ENCODE measurements around the gene FAM135A.

Gene FAM135A

DNA sequence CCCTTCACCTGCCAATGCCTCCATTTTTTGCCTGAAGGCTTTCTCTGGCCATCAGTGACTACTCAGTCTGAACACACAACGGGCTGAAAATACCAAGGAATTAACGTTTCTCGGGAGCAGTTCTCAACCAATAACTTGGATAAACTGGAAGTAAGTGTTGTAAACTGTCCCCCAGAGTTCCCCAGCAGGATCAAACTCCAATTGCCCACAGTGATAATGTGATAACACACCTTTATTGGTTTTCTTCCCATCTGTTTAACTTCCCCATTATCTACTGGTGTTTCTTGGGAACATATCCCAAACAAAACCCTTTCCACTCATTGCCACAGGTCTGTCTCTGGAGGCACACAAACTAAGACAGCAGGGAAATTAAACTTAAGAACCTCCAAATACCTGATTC, 21.8 kb upstream of the FAM135A start:
- POLR2A ChIA-PET: no interaction called here

DNA sequence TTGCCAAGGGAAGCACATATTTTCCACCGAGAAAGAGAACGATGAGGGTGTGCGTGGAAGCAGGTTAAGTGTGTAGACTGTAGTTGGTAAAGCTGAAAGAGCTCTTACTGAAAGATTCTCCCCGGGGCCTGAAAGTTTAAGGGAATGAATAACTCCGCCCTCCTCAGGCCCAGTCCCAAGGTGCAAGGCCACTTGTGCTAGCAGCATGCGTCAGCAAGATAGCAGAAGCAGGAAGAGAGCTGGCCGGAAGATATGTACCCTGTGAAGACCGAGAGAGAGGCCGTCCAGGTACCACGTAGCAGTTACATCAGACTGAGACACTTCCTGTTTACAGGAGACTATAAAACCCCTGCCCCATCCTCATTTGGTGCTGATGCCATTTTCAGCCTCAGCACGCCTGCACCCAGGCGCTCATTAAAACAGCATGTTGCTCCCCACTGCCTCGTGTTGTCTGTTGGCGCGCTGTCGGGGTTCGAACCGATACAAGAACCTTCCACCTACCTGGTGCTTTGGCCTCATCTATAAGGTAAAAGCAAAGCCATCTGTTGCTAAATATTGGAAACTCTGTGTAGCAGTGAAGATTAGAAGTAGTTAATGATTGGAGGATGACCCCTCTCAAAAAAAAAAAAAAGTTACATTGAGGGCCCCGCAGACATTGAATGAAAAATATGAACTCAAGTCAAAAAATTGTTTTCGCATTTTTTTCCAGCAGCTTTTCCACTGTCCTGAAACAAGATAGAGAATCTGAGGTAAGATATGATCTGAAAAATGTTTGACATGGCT, 18.6 kb upstream of the FAM135A start:
- ChIA-PET POLR2A (no interaction called here), CTCF (interaction anchor here (0.9 kb wide), 1 partner anchor 26 kb away, joined by 3 read pairs; no protein-coding TSS in a partner anchor)
- TF ChIP-seq, protein P1, sequence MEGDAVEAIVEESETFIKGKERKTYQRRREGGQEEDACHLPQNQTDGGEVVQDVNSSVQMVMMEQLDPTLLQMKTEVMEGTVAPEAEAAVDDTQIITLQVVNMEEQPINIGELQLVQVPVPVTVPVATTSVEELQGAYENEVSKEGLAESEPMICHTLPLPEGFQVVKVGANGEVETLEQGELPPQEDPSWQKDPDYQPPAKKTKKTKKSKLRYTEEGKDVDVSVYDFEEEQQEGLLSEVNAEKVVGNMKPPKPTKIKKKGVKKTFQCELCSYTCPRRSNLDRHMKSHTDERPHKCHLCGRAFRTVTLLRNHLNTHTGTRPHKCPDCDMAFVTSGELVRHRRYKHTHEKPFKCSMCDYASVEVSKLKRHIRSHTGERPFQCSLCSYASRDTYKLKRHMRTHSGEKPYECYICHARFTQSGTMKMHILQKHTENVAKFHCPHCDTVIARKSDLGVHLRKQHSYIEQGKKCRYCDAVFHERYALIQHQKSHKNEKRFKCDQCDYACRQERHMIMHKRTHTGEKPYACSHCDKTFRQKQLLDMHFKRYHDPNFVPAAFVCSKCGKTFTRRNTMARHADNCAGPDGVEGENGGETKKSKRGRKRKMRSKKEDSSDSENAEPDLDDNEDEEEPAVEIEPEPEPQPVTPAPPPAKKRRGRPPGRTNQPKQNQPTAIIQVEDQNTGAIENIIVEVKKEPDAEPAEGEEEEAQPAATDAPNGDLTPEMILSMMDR (IDR thresholded peaks at IDR 0.05; ENCODE audit: insufficient read depth, low read length, missing control alignments): no peak
- no peak for DNase-seq (ENCODE audit: low read depth, low spot score)
- H3K4me3 ChIP-seq (ENCODE audit: low read depth, low read length): no peak overlapping the region

More for the DNA sequence above, 21.8 kb upstream of the FAM135A start:
- no peak overlapping the region for H3K4me3 ChIP-seq (ENCODE audit: low read depth, low read length)
- CTCF ChIA-PET: interaction anchor here (1.2 to 1.4 kb wide), 2 partner anchors 20 to 22 kb away, joined by 3 to 4 read pairs; no protein-coding TSS in a partner anchor
- TF ChIP-seq, protein P1 (IDR thresholded peaks at IDR 0.05; ENCODE audit: insufficient read depth, low read length, missing control alignments): no peak
- DNase-seq (ENCODE audit: low read depth, low spot score): no peak

DNA sequence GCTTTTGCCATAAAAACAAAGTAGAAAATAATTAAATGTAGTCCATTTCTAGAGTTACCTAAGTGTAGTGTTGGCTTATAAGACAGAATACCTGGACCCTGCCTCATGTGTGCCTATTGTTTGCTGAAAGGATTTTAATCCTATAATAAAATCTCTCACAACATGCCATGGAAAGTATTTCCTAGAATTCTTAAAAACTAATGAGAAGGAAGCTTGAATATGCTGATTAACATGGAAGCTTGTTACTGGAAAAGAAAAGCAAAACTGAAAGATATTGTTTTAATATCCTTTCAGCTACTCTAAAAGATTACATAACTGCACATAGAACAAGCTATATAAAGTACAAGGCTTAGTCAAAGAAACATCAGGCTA, 18.0 kb upstream of the FAM135A start:
- DNase-seq (ENCODE audit: low read depth, low spot score): no peak
- H3K4me3 ChIP-seq (ENCODE audit: low read depth, low read length): no peak overlapping the region
- TF ChIP-seq, protein P1 (IDR thresholded peaks at IDR 0.05; ENCODE audit: insufficient read depth, low read length, missing control alignments): no peak
- ChIA-PET CTCF (interaction anchor here (0.9 to 1.3 kb wide), 2 partner anchors 25 to 26 kb away, joined by 3 read pairs; no protein-coding TSS in a partner anchor), POLR2A (no interaction called here)

DNA sequence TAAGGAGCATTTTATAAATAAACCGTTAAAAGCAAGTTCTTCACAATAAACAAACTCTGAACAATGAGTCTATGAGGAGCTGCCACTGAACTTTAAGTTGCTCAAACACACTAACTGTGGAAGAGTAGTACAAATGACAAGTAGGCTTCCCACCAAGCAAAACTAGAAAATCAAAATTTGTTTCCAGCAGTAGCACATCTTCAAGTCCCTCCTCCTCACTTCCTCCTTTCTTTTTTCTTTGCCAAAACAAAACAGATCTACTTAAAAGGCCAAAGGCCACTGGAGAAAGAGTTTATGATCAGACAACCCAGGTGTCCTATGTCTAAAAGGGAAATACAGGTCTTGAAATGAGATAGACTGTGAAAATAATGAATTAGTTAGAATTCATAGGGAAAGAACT, 17.1 kb upstream of the FAM135A start:
- no peak for DNase-seq (ENCODE audit: low read depth, low spot score)
- ChIA-PET POLR2A (no interaction called here), CTCF (interaction anchor here (1.3 kb wide), 1 partner anchor 26 kb away, joined by 3 read pairs; no protein-coding TSS in a partner anchor)
- H3K4me3 ChIP-seq (ENCODE audit: low read depth, low read length): no peak overlapping the region
- TF ChIP-seq, protein P1 (IDR thresholded peaks at IDR 0.05; ENCODE audit: insufficient read depth, low read length, missing control alignments): no peak

DNA sequence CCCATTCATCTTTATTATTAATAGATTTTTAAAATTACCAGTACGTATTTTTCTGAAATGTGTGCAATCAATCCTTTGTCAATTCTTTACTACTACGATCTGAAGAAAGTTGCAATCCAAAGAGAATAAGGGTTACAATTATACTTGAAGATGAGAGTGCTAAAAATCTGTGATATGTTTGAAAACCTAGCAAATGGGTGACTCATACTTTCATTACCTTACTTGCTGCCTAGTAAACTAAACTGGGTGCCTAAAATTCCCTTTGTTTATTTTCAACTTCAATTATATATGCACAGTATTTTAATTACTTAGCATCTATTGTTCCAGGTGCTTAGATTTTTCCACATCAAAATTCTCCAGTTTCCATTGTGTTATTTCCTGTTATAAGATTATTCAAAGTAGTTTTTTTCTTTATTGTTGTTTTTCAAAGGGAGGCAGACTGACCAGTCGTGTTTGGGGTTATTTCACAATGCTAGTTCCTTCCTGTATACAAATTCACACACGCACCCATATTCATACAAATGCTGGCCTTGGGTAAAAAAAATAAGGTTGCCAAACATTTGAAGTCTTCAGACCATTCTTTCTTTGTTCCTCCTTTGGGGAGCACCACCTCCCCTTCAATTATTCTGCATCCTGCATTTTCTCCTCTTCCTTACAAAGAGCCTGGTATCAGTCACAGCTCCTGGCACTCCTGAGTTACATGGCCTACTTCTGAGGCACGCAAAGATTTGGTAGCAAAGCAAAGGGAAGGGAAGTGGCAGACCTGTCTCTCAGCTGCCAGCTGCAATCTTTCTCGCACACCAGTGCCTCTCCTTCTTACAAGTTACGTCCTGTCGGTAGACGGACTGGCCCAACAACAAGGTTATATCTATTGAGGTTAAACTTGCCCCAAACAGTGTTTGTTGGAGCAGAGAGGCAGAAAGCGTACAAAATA, 16.2 kb upstream of the FAM135A start:
- ChIA-PET POLR2A (no interaction called here), CTCF (no interaction called here)
- TF ChIP-seq, protein P1 (IDR thresholded peaks at IDR 0.05; ENCODE audit: insufficient read depth, low read length, missing control alignments): no peak
- no peak for DNase-seq (ENCODE audit: low read depth, low spot score)
- H3K4me3 ChIP-seq (ENCODE audit: low read depth, low read length): no peak overlapping the region

Measured in AG04449 (cell line).